NCI-H510A (cell line): ENCODE data around the gene ADAMTS17.

ENCODE experiments used
- DNase-seq: peaks from one replicate; lab custom pipeline; 2025; lab: John Stamatoyannopoulos, UW

The ADAMTS17 gene

GRCh38 chr15:100169615-100170290 lies 172.0 kb downstream of the ADAMTS17 start:
- no peak for DNase-seq

- DNase-seq: no peak
Observed at GRCh38 chr15:100168787-100169186, 173.0 kb downstream of the ADAMTS17 start.

GRCh38 chr15:100167884-100168375 lies 173.8 kb downstream of the ADAMTS17 start:
- no peak for DNase-seq

GRCh38 chr15:100166313-100166712 lies 175.5 kb downstream of the ADAMTS17 start:
- no peak for DNase-seq

- no peak for DNase-seq
Observed at GRCh38 chr15:100163961-100164360, 177.8 kb downstream of the ADAMTS17 start.

- DNase-seq: no peak
Observed at GRCh38 chr15:100160953-100161352, 180.8 kb downstream of the ADAMTS17 start.

GRCh38 chr15:100159436-100159835 lies 182.3 kb downstream of the ADAMTS17 start:
- no peak for DNase-seq

GRCh38 chr15:100158356-100158755 lies 183.4 kb downstream of the ADAMTS17 start:
- DNase-seq: no peak

GRCh38 chr15:100156201-100156600 lies 185.6 kb downstream of the ADAMTS17 start:
- no peak for DNase-seq

GRCh38 chr15:100154338-100154737 lies 187.4 kb downstream of the ADAMTS17 start:
- no peak for DNase-seq

GRCh38 chr15:100152463-100152862 lies 189.3 kb downstream of the ADAMTS17 start:
- no peak for DNase-seq

GRCh38 chr15:100150906-100151305 lies 190.9 kb downstream of the ADAMTS17 start:
- DNase-seq: no peak

GRCh38 chr15:100147828-100148227 lies 193.9 kb downstream of the ADAMTS17 start:
- no peak for DNase-seq

GRCh38 chr15:100143378-100143777 lies 198.4 kb downstream of the ADAMTS17 start:
- no peak for DNase-seq

GRCh38 chr15:100141311-100142001 lies 200.3 kb downstream of the ADAMTS17 start:
- DNase-seq: no peak

- no peak for DNase-seq
Observed at GRCh38 chr15:100140527-100141308, 201.1 kb downstream of the ADAMTS17 start.

GRCh38 chr15:100134586-100134985 lies 207.2 kb downstream of the ADAMTS17 start:
- DNase-seq: no peak

- no peak for DNase-seq
Observed at GRCh38 chr15:100134089-100134583, 207.6 kb downstream of the ADAMTS17 start.

- no peak for DNase-seq
Observed at GRCh38 chr15:100133001-100133400, 208.8 kb downstream of the ADAMTS17 start.

- no peak for DNase-seq
Observed at GRCh38 chr15:100132309-100132708, 209.5 kb downstream of the ADAMTS17 start.

GRCh38 chr15:100131321-100132224 lies 210.2 kb downstream of the ADAMTS17 start:
- DNase-seq: no peak
